Measurements from ENCODE around the gene BRAT1.

Gene BRAT1

DNA sequence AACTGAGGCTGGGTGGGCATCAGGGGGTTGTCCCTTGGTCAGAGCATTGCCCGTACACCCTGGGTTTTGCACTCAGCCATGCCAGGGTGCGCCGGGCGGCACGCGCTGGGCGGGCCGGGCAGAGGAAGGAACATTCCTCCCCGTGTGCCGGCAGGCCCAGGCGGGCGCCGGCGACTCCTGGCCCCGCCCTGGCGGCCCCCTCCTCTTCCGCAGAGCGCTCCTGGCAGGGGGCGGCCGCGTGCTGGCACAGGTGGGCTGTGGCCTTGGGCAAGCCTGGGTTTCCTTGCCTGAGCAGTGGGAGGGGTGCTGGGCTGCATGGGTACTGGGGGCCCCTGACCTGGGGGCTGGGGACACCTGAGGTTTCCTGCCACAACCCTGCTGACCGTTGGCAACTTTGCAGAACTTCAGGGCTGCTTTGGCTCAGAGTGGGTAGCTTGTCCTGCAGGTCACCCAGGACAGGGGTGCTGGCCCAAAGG lies 31.8 kb downstream of the BRAT1 start:
- no peak for DNase-seq (ENCODE audit: low spot score)

DNA sequence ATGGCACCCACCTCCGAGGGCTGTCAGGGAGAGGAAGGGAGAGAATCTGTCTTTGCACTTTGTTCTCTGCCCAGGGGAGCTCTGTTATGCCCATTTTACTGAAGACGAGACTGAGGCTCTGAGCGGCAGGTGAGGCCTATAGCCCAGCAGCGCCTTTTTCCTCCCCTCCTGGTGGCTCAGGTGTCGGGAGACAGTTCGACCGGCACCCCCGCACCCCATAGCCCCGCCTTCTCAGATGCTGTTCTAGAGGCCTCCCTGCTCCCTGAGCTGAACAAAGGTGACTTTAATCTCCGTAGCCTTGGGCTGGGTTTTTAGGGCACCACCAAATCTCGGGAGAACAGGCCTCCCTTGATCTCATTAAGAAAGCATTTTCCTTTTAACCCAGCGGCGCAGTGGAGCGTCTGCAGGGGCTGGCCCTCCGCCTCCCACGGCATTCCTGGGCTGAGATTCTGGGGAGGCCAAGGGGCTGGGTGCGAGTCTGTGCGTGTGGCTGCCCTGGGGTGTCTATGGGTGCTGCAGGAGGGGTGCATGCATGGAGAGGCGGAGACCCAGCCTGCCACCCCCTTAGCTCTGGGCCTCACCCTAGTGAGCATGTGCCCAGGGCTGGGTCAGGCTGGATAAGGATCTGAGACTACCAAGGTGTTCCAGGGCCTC lies 32.4 kb downstream of the BRAT1 start:
- DNase-seq (ENCODE audit: low spot score) = no peak

GRCh38 chr7:2521952-2522591 lies 33.3 kb downstream of the BRAT1 start:
- DNase-seq (ENCODE audit: low spot score) = peak; percentile 88

DNA sequence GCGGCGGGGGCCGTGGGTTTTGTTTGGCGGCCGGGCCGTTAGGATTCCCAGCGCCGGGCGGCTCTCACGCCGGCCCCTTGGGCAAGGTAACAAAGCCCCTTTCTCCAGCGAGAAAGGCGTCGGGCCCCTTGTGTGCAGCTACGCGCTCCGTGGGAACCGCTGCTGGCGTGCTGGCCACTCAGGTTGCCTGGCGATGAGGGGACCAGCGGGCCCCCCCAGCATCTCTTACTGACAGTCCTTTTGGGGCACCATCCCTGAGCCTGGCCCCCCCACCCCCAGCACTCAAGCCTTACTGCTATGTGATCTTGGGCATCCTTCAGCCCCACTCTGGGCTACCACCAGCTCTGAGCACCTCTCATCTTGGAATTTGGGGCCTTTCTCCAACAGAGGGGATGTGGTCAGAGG lies 34.0 kb downstream of the BRAT1 start:
- no peak for DNase-seq (ENCODE audit: low spot score)

DNA sequence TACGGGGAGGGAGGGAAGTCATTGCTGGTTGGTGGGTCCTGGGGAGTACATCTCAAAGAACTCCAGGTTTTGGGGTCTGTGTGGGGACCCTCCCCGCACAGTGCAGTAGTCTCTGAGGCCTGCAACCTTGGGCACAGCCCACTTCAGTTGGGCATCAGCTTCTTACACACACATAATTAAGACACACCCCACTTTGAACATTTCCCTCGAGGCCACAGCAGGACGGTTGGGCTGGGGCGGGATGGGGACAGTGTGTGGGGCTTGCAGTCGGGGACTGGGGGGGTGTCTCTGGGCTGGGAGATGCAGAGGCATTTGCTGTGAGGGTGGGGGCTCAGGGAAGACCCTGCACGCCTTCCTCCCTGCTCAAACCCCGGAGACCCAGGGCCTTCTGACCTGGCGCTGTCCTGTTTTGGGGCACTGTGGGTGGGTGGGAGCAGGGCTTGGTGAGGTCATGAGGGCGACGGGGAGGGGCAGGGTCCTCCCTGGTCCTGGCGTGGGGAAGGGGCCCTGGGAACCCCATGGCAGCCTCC lies 34.5 kb downstream of the BRAT1 start:
- DNase-seq (ENCODE audit: low spot score) = no peak

- no peak for DNase-seq (ENCODE audit: low spot score)
These were observed 35.1 kb downstream of the BRAT1 start for GRCh38 chr7:2520131-2520760.

GRCh38 chr7:2519119-2519930 lies 36.0 kb downstream of the BRAT1 start, which contains the start of gene LFNG:
Gene LFNG, plus strand, starts transcription at chr7:2519774. Its CDS starts 88 bp downstream, at chr7:2519862.
- peak; percentile 85 for DNase-seq (ENCODE audit: low spot score)

GRCh38 chr7:2518737-2519118 lies 36.6 kb downstream of the BRAT1 start:
- no peak for DNase-seq (ENCODE audit: low spot score)

GRCh38 chr7:2517678-2518507 lies 37.4 kb downstream of the BRAT1 start:
- DNase-seq (ENCODE audit: low spot score) = no peak

GRCh38 chr7:2517026-2517425 lies 38.3 kb downstream of the BRAT1 start:
- no peak for DNase-seq (ENCODE audit: low spot score)

DNA sequence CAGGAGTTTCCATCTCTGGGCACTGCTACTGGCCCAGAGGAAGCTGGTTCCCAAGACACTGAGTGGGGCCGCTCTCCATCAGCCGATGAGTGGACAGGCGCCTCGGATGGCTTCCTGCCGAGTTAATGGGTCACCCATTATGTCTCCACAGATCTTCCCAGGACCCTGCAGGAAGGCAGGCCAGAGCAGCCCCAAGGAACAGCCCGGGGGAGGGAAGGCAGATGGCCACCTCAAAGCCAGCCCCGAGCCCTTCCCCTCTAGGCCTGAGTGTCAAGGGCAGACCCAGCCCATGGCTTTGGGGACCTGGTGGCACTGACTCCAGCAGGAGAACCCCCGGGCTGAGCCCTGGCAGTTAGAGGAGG lies 39.1 kb downstream of the BRAT1 start:
- no peak for DNase-seq (ENCODE audit: low spot score)

GRCh38 chr7:2515424-2516193 lies 39.7 kb downstream of the BRAT1 start:
- no peak for DNase-seq (ENCODE audit: low spot score)

DNA sequence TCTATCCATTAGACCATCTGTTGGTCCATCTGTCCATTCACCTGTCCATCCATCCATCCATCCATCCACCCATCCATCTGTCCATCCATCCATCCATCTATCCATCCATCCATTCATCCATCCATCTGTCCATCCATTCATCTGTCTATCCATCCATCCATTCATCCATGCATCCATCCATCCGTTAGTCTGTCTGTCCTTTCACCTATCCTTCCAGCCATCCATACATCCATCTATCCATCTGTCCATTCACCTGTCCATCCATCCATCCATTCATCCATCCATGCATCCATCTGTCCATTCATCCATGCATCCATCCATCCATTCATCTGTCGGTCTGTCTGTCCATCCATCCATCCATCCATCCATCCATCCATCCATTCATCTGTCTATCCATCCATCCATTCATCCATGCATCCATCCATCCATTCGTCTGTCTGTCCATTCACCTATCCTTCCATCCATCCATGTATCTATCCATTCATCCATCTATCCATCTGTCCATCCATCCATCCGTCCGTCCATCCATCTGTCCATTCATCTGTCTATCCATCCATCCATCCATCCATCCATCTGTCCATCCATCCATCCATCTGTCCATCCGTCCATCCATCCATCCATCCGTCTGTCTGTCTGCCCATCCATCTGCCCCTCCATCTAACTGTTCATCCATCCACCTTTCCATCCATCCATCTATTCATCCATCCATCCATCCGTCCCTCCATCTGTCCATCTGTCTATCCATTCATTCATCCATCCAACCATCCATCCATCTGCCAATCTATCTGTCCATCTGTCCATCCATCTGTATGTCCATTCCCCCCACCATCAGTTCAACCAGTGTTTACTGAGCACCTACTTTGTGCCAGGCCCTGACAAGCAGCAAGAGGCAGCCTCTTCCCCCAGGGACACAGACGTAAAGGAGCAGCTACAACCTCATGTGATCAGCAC lies 40.6 kb downstream of the BRAT1 start:
- no peak for DNase-seq (ENCODE audit: low spot score)

GRCh38 chr7:2513702-2514101 lies 41.6 kb downstream of the BRAT1 start:
- no peak for DNase-seq (ENCODE audit: low spot score)

GRCh38 chr7:2512713-2513112 lies 42.6 kb downstream of the BRAT1 start:
- no peak for DNase-seq (ENCODE audit: low spot score)

DNA sequence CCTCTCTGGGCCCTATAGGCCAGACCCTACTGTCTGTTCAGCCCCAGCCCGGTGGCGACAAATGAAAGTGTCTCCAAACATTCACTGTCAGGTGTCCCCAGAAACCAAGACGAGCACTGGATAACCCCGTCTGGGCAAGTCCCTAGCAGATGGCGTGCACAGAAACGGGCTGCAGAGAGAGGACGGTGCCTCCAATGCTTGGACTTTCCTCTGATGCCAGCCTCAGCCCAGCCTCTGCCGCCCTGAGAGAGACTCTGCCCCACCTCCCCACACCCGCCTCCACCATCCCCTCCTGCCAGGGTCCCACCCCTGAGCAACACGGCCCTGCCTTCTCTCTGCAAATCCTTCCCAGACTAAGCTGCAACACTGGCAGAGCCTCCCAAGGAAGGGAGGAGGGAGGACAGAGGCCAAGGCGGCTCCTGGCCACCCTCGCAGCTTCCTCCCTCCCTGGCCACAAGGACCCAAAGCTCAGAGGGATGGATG lies 43.1 kb downstream of the BRAT1 start:
- DNase-seq (ENCODE audit: low spot score) = no peak

DNA sequence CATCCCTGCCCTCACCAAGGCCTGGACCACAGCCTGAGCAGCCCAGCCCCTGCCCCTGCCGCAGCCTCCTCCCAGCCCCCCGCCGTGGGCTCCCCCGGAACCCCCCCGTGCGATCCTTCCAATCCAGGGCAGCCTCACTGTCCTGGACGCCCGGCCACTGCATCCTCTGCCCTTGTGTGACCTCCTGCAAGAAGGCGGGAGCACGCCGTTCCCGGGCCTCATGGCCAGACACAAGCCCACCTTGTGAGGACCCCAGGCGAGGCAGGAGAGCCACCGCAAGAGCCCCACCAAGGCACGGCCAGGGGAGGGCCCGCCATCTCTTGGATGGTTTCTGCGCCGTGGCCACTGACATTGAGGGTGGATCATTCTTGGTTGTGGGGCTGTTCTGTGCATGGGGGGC lies 43.6 kb downstream of the BRAT1 start:
- no peak for DNase-seq (ENCODE audit: low spot score)

DNA sequence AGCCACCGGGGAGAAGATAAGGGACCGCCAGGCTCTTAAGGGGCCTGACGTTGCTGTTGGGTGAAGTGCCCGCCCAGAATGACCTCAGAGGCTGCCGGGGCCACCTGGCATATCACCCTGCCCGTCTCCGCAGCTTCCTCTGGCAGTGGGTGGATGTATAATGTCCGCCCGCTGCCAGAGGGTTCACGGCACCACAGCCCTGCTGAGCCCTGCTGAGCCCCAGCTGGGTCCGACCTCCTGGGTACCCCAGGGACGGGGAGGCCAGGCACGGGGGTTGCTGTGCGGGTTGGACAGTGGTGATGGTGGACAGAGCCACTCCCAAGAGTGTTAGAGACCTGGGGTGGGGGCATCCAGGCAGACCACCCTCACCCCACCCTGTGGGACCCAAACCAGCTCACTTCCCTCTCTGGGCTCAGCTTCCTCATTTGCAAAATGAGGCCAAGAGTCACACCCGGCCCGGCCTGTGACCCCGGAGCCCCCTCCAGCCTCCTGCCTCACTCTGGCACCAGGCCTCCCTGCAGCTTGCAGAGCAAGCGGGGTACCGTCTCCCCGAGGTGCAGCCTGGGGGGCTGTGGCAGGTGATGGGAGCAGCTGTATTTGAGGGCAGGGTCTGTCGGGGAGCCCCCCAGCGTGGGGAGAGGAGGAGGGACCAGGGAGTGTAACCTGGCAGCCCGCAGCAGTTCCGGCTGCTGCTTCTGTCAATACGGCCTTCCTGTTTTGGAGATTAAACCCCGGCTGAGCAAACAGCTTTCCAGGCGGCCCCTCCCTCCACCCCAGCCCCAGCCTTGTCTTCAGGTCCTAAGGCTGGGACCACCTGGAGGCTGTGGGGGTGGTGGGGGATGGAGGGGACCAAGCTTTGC lies 44.2 kb downstream of the BRAT1 start:
- DNase-seq (ENCODE audit: low spot score) = peak; percentile 30
